NCI-H524 (cell line): ENCODE measurements around the gene SLC11A2.

Experiments used
- DNase-seq, 2 experiments: peaks; one replicate each; lab custom pipeline; 2025; lab: John Stamatoyannopoulos, UW

SLC11A2 gene

DNA sequence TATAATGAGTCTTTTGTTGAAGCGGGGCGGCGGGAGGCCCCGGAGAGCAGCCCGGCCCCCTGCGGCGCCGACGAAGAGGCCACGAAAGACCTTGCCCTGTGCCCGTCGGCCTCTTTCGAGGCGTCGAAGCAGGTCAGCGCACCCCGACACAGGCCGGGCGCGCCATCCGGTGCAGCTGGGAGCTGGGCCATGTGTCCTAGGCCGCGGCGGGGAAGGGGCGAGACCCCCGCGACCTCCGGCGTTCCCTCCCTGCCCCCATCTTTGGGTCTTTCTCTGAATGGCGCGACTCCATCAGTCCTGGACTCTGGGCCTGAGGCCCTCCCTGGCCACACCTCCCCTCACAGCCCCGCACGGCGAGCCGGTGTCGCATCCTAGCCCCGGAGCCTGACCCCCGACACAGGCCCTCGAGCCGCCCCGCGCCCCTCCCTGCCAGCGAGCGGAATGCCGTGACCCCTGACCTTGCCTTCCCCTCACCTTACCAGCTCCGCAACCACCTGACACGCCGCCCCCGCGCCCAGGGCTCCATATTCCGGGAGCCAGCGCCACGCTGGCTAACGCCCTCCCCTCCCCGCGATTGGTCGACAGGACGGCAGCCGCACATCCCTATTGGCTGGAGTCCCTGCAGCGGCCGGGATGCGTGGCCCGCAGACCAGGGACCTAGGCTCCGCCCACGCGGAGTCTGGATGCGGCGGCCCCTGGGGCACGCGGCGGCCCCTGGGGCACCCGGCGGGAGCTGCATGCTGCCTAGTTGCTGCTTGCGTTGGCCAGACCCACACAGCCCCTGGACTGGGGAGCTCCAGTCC is at the start of gene SLC11A2:
SLC11A2 (minus strand) TSS at position 549 of the 803 bp plus-strand sequence. CDS start 15,656 bp downstream, outside the sequence.
- peak; percentile 81 to 92 for DNase-seq

GRCh38 chr12:51075390-51075789 is 49.2 kb upstream of the SLC11A2 start:
- no peak for DNase-seq

- DNase-seq: no peak
These were observed 45.5 kb upstream of the SLC11A2 start for GRCh38 chr12:51071663-51072062.

GRCh38 chr12:51070004-51070403 is 43.8 kb upstream of the SLC11A2 start:
- DNase-seq: no peak

GRCh38 chr12:51067771-51068170 is 41.6 kb upstream of the SLC11A2 start:
- no peak for DNase-seq

DNA sequence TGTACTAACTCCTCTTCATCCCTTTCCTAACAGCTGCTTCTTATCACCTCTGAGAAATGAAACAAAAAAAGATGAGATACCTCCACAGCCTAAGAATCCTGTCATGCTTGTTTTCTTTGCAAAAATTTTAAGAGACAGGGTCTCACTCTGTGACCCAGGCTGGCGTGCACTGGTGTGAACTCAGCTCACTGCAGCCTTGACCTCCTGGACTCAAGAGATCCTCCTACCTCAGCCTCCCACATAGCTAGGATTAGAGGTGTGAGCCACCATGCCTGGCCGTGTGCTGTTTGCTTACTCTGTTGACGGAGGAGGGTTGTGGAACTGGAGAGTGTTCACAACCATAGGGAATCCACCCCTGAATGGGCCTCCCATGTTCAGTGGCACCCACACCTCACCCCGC is 41.0 kb upstream of the SLC11A2 start:
- no peak for DNase-seq

DNA sequence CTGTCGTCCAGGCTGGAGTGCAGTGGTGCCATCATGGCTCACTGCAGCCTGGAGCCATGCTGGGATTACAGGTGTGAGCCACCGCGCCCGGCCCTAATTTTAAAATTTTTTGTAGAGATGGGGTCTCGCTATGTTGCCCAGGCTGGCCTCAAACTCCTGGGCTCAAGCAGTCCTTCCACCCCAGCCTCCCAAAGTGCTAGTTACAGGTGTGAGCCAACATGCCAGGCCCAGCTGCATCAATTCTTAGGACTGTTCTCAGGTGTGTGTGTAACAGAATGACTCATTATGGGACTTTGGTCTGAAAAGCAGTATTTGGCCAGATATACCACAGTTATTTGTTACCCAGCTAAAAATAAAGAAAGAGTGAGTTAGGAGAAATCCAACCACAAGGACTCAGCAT is 39.3 kb upstream of the SLC11A2 start:
- no peak for DNase-seq

DNA sequence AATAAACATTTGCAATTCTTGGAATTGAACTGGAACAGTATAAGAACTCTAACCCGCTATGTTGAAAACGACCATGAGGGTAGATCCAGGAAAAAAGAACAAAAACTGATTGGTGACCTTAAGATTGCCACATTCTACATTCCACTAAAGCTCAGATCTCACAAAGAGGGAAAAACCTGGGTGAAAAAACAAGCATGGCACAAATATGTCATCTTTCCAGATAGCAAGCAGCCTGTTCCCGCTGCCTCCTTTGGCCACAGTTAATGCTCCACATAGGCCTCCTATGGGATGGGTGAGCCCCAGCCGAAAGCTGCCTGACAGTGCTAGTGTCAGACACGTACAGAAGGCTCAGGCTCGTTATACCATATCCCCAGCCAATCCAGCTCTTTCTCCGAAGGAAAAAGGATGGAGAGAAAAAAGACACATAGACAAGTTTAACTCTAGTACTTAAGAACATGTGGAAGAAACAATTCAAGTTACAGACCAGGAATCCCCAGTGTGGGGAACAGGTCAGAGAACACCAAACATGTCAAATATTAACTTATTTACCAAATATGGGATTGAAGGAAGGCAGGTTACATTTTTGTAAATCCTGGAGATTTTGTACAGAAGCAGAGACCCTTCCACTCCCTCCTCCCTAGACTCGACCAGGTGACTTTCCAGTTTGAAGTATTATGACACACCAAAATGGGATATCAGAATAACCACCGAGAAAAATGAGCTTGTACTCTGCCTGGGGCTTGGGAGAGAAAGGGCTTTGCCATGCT is 36.6 kb upstream of the SLC11A2 start:
- DNase-seq: no peak

DNA sequence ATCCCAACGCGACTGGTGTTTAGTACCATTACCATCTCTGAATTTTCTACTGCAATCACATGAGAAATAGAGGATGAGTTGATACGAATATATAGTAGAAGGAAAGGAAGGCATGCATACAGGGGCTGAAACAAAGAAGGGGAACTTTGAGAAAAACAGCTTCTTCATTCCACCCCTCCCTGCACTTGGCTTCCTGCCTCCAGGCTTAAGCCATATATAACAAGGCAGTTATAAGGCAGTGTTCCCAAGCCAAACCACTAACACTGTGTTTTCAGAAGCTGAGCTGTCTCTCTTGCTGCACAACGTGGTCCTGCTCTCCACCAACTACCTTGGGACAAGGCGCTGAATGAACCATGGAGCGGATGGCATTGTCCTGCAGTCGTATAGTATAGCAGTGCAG is 32.9 kb upstream of the SLC11A2 start:
- DNase-seq: no peak

DNA sequence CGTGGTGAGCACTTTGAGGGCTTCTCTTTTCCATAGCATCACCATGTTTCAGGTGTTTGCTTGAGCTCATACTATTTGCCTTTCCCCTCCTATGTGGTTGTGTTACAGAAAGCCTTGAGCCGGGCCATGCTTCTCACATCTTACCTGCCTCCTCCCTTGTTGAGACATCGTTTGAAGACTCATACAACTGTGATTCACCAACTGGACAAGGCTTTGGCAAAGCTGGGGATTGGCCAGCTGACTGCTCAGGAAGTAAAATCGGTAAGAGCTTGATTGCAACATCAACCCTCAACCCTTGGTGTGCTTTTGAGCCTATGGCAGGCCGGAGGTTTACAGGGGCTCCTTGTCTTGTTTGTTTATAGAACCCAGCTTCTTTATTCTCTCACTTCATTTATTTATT is 30.1 kb upstream of the SLC11A2 start:
- no peak for DNase-seq

- DNase-seq: no peak
These were observed 28.9 kb upstream of the SLC11A2 start for GRCh38 chr12:51055060-51055459.

GRCh38 chr12:51051787-51052186 is 25.6 kb upstream of the SLC11A2 start:
- DNase-seq: no peak

DNA sequence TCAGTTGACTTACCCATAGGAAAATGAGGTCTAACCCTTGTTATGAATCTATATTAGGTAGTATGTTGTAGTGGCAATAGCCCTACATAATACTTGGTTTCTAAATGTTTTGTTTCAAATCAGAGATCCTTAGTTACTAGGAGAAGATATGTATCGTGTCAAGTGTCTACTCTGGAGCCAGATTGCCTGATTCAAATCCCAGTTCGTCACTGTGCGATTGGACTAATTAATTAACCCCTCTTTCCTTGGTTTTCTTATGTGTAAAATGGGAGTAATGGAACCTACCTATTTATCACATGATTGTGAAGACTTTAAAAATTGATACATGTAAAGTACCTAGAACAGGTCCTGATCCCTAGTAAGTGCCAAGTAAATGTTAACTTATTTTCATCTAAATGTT is 23.3 kb upstream of the SLC11A2 start:
- DNase-seq: no peak

DNA sequence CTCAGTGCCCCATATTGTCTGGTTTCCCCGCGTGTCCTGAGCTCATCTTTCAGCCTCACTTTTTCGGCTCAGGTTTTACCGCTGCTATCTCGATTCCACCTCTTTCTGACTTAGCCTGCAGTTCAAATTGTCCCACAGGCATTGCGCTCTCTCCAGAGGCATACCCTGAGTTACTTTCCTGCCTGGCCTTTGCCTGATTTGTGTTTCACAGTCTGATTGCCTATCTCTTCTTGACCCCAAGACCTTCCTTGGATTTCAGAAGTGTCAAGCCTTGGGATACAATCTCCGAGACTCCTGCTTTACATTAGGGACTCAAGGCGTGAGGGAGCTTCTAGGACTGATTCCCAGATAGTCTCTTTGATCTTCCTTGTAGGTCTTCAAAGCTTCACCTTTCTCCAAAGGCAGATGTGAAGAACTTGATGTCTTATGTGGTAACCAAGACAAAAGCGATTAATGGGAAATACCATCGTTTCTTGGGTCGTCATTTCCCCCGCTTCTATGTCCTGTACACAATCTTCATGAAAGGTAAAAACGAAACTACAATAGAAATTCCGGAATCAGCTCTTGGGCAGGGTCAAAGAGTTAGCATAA is 22.6 kb upstream of the SLC11A2 start:
- no peak for DNase-seq

DNA sequence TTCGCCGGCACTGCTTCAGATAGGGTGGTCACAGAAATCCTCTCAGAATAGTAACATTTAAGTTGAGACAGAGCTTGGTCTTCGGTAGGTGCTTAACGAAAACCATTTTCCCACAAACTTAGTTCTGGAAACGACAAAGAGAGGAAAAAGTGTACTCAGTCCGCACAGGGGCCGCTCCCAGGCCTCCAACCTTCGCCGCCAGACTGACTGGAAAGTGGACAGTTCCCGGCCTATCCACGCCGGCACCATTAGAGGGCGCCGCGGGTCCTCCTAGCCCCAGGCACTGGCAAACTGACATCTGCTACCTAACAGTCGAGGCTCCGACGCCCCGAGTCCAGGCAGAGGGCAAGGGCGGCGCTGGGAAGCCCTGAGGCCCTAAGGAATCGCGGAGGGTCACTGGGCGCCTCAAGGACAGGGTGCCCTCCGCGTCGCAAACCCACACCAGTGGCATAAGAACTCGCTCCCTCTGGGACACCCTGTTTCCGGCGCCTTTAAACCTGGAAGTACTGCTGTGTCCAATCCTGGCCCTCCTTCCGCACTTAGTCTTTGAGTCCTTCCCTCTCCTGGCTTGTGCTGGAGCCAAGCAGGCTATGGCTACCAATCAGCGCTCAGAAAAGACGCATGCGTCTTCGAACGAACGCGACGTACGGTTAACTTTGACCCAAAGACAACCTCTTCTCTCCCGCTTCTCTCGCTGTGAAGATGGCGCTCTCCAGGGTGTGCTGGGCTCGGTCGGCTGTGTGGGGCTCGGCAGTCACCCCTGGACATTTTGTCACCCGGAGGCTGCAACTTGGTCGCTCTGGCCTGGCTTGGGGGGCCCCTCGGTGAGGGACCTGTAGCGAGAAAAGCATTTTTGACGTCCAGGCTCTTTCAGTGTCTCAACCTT is 21.7 kb upstream of the SLC11A2 start, which contains the start of gene LETMD1:
LETMD1 (plus strand) TSS at position 673 of the 886 bp plus-strand sequence; CDS start at position 703, 30 bp downstream.
- peak; percentile 95 to 97 for DNase-seq

GRCh38 chr12:51036279-51036678 is 10.1 kb upstream of the SLC11A2 start:
- no peak for DNase-seq

DNA sequence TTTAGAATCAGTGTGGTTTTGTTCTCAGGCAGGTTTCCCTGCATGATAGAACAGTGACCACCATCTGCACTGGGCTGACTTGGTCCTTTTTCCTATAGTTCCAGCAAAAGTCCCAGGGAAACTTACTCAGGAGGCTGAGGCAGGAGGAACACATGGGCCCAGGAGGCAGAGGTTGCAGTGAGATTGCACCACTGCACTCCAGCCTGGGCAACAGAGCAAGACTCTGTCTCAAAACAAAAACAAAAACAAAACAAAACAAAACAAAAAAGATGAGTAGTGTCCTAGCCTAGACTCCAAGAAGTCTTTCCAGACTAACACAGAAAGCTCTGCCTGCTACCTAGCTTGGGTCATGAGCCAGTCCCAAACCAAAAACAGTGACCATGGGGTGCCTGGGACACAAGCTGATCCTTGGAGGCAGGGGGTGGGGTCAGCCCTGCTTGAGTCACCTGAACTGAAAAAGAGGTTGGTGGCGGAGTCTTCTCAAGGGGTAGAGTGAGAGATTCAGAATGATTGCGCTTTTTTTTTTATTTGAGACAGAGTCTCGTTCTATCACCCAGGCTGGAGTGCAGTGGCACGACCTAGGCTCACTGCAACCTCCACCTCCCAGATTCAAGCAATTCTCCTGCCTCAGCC is 7.4 kb upstream of the SLC11A2 start:
- no peak for DNase-seq

GRCh38 chr12:51033048-51033447 is 6.9 kb upstream of the SLC11A2 start:
- DNase-seq: no peak

DNA sequence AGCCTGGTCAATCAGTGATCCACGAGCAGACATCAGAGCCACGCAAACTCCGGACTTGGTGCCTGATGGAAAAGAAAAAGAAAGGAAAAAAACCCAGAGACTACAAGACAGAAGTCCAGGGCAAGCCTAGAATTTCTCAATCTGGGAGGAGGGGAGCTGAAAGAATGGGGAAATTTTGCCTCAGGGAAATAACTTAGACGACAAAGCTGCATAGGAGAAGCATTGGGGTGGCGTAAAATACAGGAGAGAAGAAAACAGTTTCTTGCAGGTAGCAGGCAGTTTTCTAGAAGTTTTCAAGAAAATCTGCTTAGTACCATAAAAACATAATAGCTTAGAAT is 2.6 kb upstream of the SLC11A2 start:
- DNase-seq: no peak

GRCh38 chr12:51028126-51028812 is 2.1 kb upstream of the SLC11A2 start:
- peak; percentile 16 to 80 for DNase-seq

- no peak for DNase-seq
These were observed 1.2 kb upstream of the SLC11A2 start for GRCh38 chr12:51027342-51027835.
